Stimulated activated CD8-positive, alpha-beta memory T cell treated with anti-CD3 and anti-CD28 coated beads, Interleukin-7, amount 100 ng/mL, for 48 hours (primary cell): ENCODE measurements around the gene EXOSC3.
"Not testable (repeated sequence)": the region's sequence is repeated elsewhere in the genome, so short reads cannot be mapped to it uniquely, and the experiment has no call there.

Experiments
- DNase-seq, 2 donors: peaks; one replicate each; pipeline ENCODE4 v3.0.0-alpha.2; 2020; ENCODE audit warnings: low read depth in 1 of 2; ENCODE audit errors: extremely low read depth in 1 of 2

The EXOSC3 gene

DNA sequence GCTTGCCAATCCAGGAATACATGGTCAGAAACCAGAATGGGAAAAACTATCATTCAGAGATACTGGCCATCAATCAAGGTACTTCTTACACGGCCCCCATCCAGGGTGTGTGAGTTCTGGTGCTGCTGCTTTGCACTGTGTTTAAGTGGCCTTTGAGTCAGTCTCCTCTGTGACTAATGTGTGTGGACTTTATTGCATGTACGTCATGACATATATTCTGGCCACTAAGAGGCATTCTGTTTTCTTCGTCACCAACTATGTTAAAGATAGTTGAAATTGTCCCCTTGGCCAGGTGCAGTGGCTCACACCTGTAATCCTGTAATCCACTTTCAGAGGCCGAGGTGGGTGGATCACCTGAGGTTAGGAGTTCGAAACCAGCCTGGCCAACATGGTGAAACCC lies 8.5 kb downstream of the EXOSC3 start:
- no peak for DNase-seq

DNA sequence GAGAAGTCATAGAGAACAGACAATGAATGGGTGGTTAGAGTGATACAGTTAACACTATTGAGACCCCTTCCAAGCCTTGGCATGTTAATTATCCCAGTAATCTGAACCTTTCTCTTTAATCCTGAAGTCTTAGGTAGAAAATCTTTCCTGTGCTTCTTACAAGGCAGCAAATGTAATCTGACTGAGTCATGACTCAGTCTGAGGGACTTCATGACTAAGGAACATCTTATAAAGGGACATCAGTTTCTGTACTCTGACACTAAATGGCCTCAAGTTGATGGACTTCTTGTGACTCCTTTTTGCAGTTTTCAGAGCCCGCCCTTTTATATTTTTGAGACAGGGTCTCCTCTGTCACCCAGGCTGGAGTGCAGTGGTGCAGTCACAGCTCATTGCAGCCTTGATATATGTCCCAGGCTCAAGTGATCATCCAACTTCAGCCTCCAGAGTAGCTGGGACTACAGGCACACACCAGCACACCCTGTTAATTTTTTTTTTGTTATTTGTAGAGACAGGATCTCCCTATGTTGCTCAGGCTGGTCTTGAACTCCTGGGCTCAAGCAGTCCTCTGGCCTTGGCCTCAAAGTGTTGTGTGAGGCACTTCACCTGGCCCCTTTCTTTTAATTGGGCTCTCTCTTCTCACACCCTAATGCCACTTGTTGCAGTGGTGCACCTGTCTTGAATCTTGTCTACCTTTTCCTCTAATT lies 9.5 kb downstream of the EXOSC3 start:
- no peak for DNase-seq

DNA sequence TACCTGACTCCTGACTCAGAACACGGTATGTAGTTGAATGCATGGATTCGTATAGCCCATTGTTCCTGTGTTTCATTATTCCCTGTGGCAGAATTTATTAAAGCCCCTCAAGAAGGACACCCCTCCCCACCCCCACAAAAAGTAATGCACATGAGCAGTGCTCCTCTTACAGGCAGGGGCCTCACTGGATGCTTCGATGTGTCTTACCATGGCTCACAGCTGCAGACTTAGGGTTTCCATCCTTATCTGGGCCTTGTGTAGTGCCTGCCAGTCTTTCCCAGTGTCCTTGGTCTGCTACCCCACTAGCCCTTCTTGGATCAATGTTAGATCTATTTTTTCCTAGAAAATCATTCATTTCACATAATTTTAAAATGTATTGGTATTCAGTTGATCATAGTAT lies 14.9 kb downstream of the EXOSC3 start:
- DNase-seq = no peak

DNA sequence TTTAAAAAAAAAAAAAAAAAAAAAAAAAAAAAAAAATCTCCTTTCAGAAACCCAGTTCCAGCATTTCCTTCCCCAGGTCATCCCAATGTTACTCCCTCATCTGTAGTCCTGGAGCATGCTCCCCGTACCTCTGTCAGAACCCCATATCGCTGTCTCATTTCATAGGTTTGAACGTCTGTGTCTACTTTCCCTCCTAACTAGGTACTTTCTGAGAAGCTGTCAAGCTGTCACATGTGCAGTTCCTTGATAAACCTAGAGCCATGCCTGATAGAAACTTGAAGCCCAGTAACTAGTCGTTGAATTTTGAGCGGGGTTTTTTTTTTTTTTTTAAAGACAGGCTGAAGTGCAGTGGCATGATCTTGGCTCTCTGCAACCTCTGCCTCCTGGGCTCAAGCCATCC lies 15.6 kb downstream of the EXOSC3 start:
- DNase-seq = no peak

DNA sequence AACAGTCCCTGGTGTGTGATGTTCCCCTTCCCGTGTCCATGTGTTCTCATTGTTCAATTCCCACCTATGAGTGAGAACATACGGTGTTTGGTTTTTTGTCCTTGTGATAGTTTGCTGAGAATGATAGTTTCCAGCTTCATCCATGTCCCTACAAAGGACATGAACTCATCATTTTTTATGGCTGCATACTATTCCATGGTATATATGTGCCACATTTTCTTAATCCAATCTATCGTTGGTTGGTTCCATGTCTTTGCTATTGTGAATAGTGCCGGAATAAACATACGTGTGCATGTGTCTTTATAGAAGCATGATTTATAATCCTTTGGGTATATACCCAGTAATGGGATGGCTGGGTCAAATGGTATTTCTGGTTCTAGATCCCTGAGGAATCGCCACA lies 19.6 kb downstream of the EXOSC3 start:
- not testable (repeated sequence) for DNase-seq

DNA sequence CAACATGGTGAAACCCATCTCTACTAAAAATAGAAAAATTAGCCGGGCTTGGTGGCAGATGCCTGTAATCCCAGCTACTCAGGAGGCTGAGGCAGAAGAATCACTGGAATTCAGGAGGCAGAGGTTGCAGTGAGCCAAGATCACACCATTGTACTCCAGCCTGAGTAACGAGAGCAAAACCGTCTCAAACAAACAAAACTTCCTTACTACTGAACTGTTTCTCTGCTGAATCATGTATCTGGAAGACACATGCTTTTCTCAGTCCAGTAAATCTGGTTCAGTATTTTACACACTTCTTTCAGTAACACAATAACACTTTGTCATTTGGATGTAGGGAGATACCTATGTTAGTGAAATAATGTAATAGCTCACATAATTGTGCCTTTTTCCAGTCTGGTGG lies 23.4 kb downstream of the EXOSC3 start:
- no peak for DNase-seq

DNA sequence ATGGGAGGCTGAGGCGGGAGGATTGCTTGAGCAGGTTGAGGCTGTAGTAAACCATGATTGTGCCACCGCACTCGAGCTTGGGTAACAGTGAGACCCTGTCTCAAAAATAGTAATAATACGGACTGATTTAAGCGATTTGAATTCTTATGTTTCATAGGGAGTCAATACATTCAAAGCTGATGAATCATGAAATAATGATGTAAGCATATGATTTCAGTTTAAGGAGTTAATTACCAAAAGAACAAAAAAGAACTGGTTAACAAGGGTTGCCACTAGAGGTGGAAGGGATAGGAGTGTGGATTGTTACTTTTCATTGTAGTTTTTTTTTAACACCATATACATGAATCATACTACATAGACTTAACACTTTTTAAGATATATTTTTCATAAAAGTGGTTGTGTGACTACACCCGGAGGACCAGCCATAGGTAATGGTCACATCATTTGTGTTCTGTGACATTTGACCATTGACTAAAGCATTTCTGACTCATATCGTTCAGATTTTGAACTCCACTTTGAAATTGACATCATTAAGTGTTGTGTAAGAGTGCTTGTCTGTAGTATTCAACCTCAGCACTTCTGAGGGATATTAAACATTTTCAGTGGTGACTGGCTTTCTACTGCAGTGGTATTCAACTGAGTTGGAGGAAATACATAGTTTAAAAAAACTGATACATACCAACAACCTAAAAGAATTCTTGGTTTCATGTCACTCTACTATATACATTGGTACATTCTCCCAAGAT lies 24.3 kb downstream of the EXOSC3 start:
- DNase-seq = no peak

DNA sequence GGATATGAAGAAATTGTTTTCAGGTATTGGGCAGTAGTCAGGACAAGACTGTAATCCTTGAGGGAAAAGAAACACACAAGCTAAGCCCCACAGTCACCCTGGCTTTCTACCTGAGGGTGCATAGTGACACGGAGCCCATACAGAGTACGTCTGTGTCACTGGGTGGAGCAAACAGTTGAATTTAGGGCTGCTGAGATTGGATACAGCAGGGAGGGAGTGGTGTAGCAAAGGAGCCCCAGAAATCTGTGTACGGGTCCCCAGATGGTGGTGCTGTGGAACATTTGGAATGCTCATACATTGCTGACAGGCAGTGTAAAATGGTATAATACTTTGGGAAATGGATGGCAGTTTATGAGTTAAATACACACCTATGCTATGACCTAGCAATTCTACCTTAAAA lies 26.1 kb downstream of the EXOSC3 start:
- no peak for DNase-seq

DNA sequence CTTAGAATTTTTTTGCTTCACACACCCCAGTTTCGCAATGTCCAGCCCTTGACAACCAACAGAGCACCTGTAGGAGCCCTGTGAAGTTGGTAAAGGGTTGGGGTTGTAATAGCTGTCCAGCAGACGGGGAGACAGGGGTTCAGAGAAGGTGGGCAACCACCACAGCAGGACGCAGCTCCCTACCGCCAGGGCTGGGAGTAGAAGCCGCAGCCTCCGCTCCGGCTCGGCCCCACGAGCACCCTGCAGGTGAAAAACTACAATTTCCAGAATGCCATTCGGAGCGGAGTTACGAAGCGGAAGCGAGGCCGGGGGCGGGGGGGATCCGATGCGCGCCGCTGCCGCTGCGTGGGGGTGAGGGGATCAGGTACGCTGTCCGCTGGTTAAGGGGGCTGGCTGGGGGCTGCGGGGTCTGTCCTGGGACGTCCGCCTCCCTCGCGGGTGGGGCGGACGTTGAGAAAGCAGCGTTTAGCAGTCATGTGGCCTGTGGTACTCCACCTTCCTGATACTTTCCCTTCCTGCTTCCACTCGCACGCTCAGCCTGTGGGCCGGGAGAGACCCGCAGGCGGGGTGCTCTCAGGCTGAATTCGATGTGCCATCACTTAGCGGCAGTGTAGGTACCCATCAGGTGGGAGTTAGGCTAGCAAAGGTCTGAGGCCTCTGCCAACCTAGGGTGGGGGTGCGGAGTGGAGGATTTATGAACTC lies 31.2 kb downstream of the EXOSC3 start, which contains the start of gene TRMT10B:
Gene TRMT10B, plus strand, starts transcription at position 317 of the 702 bp plus-strand sequence. CDS start 8,127 bp downstream, outside the sequence.
- peak; percentile 39 to 62 for DNase-seq

DNA sequence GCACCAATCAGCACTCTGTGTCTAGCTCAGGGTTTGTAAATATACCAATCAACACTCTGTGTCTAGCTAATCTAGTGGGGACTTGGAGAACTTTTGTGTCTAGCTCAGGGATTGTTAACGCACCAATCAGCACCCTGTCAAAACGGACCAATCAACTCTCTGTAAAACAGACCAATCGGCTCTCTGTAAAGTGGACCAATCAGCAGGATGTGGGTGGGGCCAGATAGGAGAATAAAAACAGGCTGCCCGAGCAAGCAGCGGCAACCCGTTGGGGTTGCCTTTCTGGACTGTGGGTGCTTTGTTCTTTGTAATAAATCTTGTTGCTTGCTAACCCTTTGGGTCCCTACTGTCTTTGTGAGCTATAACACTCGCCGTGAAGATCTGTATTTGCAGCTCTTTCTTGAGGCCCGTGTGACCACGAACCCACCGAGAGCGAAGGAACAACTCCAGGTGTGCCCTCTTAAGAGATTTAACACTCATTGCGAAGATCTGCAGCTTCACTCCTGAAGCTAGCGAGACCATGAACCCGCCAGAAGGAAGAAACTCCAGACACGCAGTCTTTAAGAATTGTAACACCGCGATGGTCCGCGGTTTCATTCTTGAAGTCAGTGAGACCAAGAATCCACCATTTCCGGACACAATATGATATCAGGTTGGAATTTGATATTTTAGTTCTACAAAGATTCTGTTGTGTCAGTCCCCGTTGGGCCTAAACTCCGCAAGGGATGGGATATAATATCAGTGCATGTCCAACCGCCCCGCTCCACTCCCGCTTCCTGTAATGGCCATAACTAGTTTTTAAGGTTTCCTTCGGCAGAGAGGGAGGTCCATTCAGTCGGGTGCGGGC lies 32.0 kb downstream of the EXOSC3 start:
- DNase-seq = no peak

DNA sequence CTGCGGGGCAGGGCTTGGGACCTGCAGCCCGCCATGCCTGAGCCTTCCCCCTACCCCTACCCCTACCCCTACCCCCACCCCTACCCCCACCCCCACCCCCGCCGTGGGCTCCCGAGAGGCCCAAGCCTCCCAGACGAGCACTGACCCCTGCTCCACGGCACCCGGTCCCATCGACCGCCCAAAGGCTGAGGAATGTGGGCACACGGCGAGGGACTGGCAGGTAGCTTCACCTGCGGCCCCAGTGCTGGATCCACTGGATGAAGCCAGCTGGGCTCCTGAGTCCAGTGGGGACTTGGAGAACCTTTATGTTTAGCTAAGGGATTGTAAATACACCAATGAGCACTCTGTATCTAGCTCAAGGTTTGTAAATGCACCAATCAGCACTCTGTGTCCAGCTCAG lies 32.8 kb downstream of the EXOSC3 start:
- DNase-seq = not testable (repeated sequence)

DNA sequence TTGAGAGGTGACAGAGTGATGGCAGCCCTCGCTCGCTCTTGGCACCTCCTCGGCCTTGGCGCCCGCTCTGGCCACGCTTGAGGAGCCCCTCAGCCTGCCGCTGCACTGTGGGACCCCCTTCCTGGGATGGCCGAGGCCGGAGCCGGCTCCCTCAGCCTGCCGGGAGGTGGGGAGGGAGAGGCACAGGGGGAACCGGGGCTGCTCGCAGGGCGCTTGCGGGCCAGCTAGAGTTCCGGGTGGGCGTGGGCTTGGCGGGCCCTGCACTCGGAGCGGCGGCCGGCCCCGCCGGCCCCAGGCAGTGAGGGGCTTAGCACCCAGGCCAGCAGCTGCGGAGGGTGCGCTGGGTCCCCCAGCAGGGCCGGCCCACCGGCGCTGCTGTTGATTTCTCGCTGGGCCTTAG lies 33.2 kb downstream of the EXOSC3 start:
- not testable (repeated sequence) for DNase-seq

DNA sequence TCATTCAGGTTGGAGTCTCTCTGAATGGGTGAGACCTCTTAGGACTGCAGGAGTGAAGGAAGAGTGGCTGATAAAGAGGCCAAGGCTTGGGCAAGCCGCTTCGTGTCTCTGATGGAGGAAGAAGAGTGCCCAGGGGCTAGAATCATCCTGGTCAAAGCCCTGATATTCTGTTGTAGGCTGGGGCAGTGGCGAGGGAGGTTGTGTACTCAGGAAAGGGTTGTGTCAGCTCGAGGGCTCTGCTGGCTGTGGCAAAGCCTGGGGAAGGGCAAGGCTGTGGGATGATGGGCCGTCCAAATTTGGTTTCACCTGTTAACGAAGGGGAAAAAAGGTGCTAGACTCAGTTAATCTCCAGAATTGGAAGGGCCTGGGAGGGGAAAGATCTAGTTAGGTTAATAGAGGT lies 33.7 kb downstream of the EXOSC3 start:
- no peak for DNase-seq

DNA sequence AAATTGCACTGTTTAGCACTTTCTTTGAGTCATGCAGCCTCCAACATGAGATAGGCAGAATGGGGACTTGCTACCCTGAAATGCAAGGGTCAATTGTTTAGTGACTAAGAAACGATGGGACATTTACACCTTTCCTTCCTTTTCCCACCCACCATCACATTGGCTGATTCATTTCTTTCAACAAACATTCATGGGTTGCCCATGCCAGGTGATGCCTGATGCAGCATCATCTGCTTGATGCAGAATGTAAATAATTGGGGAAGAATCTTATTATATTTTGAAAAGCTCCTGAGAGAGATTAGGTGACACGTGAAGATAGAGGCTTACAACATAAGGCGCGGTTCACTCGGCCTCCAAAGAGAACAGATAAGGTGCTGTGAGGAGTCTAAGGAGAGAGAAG lies 35.7 kb downstream of the EXOSC3 start:
- DNase-seq = no peak

DNA sequence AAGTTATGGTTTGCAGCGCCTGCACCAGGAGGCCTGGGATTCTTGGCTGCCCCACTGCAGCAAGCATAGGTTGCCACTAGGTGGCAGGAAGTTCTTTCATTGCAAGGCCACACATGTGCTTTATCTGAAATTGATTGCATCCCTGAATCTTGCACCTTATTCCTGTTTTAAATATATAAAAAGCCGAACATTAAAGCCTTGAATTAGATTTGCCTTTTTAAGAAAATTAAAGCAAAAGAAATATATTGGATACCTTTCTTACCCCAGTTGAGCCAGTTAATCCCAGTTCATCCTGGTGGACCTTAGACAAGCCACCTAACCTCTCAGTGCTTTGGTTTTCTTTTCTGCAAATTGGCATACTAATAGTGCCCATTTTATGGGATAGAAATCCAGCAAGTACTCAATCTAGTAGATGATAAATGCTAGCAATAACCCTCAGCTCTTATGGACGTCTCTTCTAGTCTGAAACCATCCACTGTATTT lies 37.6 kb downstream of the EXOSC3 start:
- DNase-seq = peak; percentile 20 to 27

DNA sequence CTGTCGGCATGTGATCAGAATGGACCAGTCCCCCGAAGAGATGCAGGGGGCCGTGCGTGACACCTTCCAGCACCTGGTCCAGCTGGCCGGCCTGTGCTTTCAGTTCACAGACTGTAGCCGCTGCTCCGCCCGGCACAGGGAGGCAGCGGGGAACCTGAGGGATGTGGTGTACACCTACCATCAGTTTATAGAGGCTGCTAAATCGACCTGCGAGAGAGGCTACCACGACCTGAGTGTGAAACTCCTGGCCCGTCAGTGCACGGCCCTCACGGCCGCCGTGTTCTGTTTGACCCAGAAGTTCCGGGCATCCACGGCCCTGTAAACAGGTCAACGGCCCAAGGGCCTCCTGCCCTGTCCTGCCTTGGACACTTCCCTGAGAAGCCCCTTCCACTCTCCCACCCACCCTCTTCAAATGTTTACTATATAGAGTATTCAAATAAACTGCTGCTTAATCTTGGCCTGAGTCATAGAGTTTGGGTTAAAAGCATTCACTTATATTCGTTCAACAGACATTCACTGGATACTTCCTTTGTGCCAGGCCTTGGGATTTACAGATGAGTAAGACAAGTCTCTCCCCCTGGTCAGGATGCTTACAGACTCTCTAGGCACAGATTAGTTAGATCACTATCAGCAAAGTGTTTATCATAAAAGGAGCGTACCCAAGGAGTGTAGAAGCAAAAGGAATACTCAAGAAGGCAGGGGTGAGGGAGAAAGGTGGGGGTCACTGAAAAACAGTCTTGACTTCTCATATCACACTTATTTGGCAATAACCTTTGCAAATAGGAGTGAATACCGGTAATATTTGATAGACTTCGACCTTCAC lies 38.2 kb downstream of the EXOSC3 start:
- DNase-seq = no peak

DNA sequence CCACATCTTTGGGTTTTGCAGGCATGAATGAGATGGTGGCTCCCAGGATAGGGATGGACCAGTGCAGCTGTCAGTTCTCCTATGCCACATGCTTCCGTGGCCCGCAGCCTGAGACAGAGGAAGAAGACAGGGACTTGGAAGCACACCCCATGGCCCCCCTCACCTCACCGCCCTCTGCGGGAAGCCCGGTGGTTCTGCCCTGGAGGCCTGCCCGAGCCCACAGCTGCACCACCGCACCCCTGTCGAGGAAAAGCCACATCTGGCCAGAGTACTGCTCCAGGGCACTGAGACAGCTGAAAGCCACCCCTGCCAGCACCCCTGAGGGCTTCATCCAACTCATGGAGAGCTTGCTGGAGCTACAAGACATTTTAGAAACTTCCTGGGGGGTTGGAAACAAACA lies 38.9 kb downstream of the EXOSC3 start:
- DNase-seq = no peak

DNA sequence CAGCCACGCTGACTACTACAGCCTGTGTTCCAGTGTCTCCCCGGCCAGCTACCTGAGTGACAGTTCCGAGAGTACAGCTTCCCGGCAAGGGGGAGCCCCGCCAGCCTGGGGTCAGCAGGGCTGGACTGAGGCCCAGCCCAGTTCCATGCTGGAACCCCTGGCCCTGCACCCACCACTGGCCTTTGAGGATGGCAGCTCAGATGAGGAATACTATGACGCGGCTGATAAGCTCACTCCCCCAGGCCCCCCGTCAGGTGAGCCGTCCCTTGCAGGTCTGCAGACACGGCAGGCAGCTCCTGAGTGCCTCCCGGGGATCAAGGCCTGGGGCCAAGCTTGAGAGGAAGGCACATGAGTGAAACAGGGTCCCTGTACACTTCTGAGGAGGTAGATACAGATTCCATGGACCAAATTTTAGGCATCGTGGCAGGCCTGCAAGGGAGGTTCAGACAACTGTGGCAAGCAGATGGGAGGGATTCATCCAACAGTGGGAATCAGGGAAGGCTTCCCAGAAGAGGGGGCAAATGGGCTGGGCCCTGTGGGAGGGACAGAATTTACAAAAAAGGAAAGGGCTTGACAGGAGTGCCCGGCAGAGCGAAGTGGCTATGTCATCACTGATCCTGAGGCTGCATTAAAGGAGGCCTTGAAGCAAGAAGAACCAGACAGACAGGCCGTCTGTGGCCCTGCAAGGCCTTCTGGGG lies 44.1 kb downstream of the EXOSC3 start:
- DNase-seq = no peak

DNA sequence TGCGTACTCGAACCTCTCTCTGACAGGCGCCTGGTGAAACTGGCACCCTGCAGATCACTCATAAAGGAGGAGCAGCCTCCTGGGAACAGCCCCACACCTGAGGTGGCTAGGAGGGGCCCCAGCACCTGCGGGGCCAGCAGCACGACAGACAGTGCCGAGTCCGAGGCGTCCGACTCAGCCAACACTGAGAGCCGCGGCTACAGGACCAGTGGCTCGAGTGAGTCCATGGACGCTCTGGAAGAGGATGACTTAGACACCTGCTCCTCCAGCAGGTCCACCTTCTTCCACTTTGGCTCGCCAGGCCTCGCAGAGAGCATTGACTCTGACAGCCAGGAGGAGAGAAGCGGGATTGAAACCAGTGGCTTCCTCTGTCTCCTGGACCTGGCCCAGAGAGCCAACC lies 44.7 kb downstream of the EXOSC3 start:
- DNase-seq = no peak
